CD4-positive, alpha-beta T cell treated with Interleukin-17A for 1 hour (primary cell): ENCODE results near the gene ARSJ.

ENCODE experiments used
- DNase-seq: peaks from one replicate; pipeline ENCODE4 v3.0.0-alpha.2; 2020

ARSJ gene

GRCh38 chr4:113885291-113885690 lies 94.2 kb downstream of the ARSJ start:
- DNase-seq = no peak

GRCh38 chr4:113884655-113885054 lies 94.8 kb downstream of the ARSJ start:
- DNase-seq = no peak

GRCh38 chr4:113882668-113883067 lies 96.8 kb downstream of the ARSJ start:
- no peak for DNase-seq

- no peak for DNase-seq
Observed at GRCh38 chr4:113881256-113881655, 98.2 kb downstream of the ARSJ start.

- DNase-seq = no peak
Observed at GRCh38 chr4:113880240-113881028, 99.0 kb downstream of the ARSJ start.

- no peak for DNase-seq
Observed at GRCh38 chr4:113878668-113879067, 100.8 kb downstream of the ARSJ start.

- no peak for DNase-seq
Observed at GRCh38 chr4:113874480-113874879, 105.0 kb downstream of the ARSJ start.

GRCh38 chr4:113873508-113873907 lies 105.9 kb downstream of the ARSJ start:
- DNase-seq = no peak

- DNase-seq = no peak
Observed at GRCh38 chr4:113872426-113873260, 106.8 kb downstream of the ARSJ start.

- no peak for DNase-seq
Observed at GRCh38 chr4:113871080-113871479, 108.4 kb downstream of the ARSJ start.

- peak; percentile 7 for DNase-seq
Observed at GRCh38 chr4:113869743-113870375, 109.6 kb downstream of the ARSJ start.

- DNase-seq = no peak
Observed at GRCh38 chr4:113866611-113867010, 112.8 kb downstream of the ARSJ start.

- DNase-seq = no peak
Observed at GRCh38 chr4:113858924-113859323, 120.5 kb downstream of the ARSJ start.

- no peak for DNase-seq
Observed at GRCh38 chr4:113851816-113852215, 127.6 kb downstream of the ARSJ start.
